Activated CD4-positive, alpha-beta T cell treated with anti-CD3 and anti-CD28 coated beads, Interleukin-2, amount 50 U/mL, for 48 hours (primary cell): ENCODE results near the gene RPS15.

Experiments used
- DNase-seq, 2 experiments: peaks; one replicate each; pipeline ENCODE4 v3.0.0-alpha.2; 2020

The RPS15 gene

DNA sequence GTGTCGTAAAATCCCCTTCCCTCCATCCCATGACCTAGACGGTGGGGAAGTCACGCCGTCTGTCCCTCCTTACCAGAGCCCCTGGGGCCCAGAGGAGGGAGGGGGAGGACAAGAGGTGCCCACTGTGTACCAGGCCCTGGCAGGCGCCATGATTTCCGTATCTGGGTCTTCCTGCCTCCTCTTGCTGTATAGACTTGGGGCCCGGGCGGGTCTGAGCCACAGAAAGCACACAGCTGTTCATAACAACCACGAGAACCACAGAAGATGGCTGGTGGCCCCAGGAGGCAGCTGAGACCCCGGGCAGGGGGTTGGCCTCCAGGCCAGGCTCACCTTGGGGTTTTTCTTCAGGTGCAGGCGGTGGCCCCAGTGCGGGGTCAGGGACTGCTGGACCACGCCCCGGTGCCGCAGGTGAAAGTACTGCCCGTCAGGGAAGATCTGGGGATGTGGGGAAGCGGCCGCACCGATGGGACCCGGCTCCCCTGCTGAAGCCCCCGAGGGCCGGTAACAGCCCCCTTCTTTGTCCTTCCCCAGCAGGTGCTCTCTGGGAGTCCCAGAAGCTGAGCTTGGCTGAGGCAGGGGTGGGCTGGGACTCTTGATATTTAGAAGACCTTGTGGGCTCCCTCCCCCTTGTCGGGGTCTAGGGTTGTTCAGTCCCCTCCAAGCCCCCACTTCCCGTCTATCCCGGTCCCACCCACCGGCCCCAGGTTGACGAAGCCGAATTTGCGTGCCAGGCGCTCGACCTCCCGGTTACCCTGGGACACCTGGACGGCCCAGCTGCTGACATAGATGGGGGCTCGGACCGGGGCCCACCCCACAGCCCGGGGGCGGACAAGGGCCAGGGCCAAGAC is 51.5 kb downstream of the RPS15 start:
- DNase-seq: no peak
